Measurements from ENCODE around the gene ADA. TPM values are rescaled to one million over a fixed set of nuclear protein-coding genes. Genes with fewer than 3 reads are reported as not detected.
A peak's percentile ranks its signal among the peaks of the same experiment; 100 is the strongest.

ADA gene
- total and polyA plus RNA-seq, 9 of the 15 experiments (the other 6 are each of a cell fraction or from before 2014, with no cell fraction given), result 2.4 to 26.1 (median 5.3) TPM

DNA sequence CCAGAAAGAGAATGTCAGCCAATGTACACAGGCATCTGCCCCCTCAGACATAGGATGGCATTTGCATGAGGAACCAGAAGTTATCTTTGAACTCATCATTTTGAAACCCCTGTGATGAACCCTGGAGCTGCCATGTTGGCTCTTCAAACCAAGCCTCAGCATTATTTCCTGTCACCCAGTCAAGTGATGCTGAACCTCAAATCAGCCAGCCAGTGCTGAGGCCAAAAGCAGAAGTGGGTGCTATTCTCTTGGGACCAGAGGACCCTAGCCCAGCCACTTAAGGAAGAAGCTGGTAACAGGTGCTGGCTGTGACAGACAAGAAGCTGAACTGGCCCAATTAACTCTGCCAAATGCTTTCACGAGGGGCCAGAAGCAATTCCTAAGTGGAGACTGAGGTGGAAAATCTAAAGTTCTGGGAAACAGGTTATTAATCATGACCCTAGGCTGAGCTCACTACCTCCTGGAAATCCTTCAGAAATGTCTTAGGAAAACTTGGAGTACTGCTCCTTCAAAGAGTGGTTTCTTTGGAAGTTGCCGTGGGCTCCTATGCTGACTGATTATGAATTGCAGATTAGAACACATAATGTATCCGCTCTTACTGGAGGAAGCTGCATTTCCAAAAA, 65.1 kb downstream of the ADA start:
- peaks cover 0 to 11% of the 10 kb centered on the region in 2 experiments; a peak in 2 of 5 replicates for H3K27me3 ChIP-seq (ENCODE audit: control insufficient read depth in 2 of 2, insufficient read depth in 2 of 2, low read length in 2 of 2)
- no peak overlapping the region for H3K9ac ChIP-seq (ENCODE audit: insufficient read depth in 1 of 2, low read depth in 2 of 2, low read length in 2 of 2)
- no peaks in the 10 kb centered on the region for H3K36me3 ChIP-seq (ENCODE audit: control insufficient read depth, insufficient read depth, low read length)
- no peaks in the 10 kb centered on the region for H3K79me2 ChIP-seq (ENCODE audit: control insufficient read depth, insufficient read depth, low read length)
- DNase-seq (ENCODE audit: extremely low read depth in 1 of 4, low spot score in 3 of 4) (no peak), ATAC-seq (no peak), FAIRE-seq (no peak)
- CTCF ChIA-PET (ENCODE audit: low intra/inter-chr PET ratio), result no interaction called here
- H2AFZ ChIP-seq (ENCODE audit: low read depth, low read length), result no peak overlapping the region
- no peak overlapping the region for H3K4me3 ChIP-seq
- 7% methylated on average over 3 of the region's 3 CpGs for WGBS (ENCODE audit: insufficient coverage, low coverage, missing lambda C conversion rate)
- H4K20me1 ChIP-seq (replicated peaks; ENCODE audit: control insufficient read depth, insufficient read depth, low read length), result no peaks in the 10 kb centered on the region
- H3K4me1 ChIP-seq (replicated peaks in 1 of 2; ENCODE audit: control insufficient read depth in 2 of 2, insufficient read depth in 2 of 2, low read length in 2 of 2), result peaks cover 5 to 9% of the 10 kb centered on the region in 2 experiments
- BruUV-seq (replicated peaks), result no TSS peak
- no peaks in the 10 kb centered on the region for H3K9me3 ChIP-seq (replicated peaks; ENCODE audit: control insufficient read depth, insufficient read depth, low read depth, low read length)
- POLR2A ChIA-PET, result interaction anchor here (0.6 to 3.5 kb wide), 5 partner anchors 8 to 248 kb away, joined by 3 to 13 read pairs (median 3); no protein-coding TSS in a partner anchor
- peak in 1 of 3 experiments; percentile 9 for TF ChIP-seq YY1 (IDR thresholded peaks at IDR 0.05; ENCODE audit: borderline replicate concordance in 1 of 3, control insufficient read depth in 1 of 3, extremely low read depth in 1 of 3, insufficient read depth in 3 of 3, insufficient read length in 1 of 3, insufficient replicate concordance in 2 of 3, low read depth in 1 of 3, low read length in 2 of 3)
- TF ChIP-seq WHSC1 (IDR thresholded peaks at IDR 0.05; ENCODE audit: low read length), result no peak
- TF ChIP-seq IFI16 (CRISPR knock-in tag; IDR thresholded peaks at IDR 0.05), result no peak
- peak; percentile 74; the same call in 1 of the 2 replicates for TF ChIP-seq SPI1 (IDR thresholded peaks at IDR 0.05; ENCODE audit: borderline replicate concordance, low read depth, low read length)
- TF ChIP-seq MAFF (IDR thresholded peaks at IDR 0.05; ENCODE audit: low read length), result no peak
- H3K27ac ChIP-seq (ENCODE audit: extremely low read depth, low read depth, low read length), result no peak overlapping the region
- intact Hi-C loops (cut with micrococcal nuclease) (no loop called here), in situ Hi-C loops (cut with MboI) (no loop called here)
- H3K4me2 ChIP-seq (ENCODE audit: insufficient read depth, low read length), result no peak overlapping the region
- H3K9me1 ChIP-seq (ENCODE audit: control insufficient read depth, insufficient read depth, low read length), result no peaks in the 10 kb centered on the region
